Duodenal mucosa (tissue), 2 donors: ENCODE results near the gene RAE1.

Source experiments
- H3K27ac ChIP-seq: one replicate; pipeline ENCODE4 v1.7.0; 2013; ENCODE audit warnings: low read depth, low read length
- H3K27me3 ChIP-seq, 2 donors: one replicate each; pipeline ENCODE4 v1.7.0; 2013; ENCODE audit warnings: low read length in 2 of 2, control low read depth in 1 of 2; ENCODE audit not compliant: insufficient read depth in 2 of 2, control insufficient read depth in 1 of 2
- H3K36me3 ChIP-seq, 2 donors: one replicate each; pipeline ENCODE4 v1.7.0; 2013; ENCODE audit warnings: low read length in 2 of 2, control low read depth in 1 of 2; ENCODE audit not compliant: insufficient read depth in 2 of 2, control insufficient read depth in 1 of 2
- H3K4me1 ChIP-seq, 2 donors: one replicate each; pipeline ENCODE4 v1.7.0; 2013; ENCODE audit warnings: low read length in 2 of 2, control low read depth in 1 of 2; ENCODE audit not compliant: insufficient read depth in 2 of 2, control insufficient read depth in 1 of 2
- H3K4me3 ChIP-seq, 2 donors: one replicate each; pipeline ENCODE4 v1.7.0; 2013; ENCODE audit warnings: low read length in 2 of 2, low read depth in 1 of 2
- H3K9ac ChIP-seq, 2 donors: one replicate each; pipeline ENCODE4 v1.7.0; 2013; ENCODE audit warnings: low read length in 2 of 2, low read depth in 1 of 2
- H3K9me3 ChIP-seq, 2 donors: one replicate each; pipeline ENCODE4 v1.7.0; 2013; ENCODE audit warnings: low read length in 2 of 2, control low read depth in 1 of 2; ENCODE audit not compliant: control insufficient read depth in 1 of 2

Gene RAE1

DNA sequence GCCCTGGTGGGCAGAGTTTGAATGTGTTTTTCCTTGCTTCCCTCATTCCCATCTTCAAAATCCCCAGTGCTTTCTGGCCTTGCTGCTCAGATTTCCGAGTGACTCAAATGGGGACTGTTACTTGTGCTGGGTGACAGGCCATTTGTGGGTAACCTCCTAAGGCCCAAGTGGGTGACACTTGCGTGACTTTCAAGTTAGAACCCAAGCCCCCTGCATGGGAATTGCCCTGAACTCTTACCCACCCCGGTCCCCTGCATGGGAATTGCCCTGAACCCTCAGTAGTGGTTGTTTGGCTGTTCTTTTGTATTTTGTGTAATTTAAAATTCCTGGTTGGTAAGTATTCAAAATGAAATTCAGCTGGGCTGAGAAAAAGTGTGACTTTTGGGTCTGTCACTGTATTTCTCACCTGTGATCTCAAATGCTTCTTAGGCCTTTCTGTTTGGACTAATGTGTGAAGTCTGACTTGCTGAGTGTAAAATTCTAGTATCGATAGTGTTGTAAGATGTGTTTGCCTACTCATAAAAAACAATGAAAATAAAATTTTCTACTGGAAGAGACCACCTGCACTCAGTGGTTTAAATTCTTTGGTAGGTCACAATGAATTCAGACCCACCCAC is 27.7 kb downstream of the RAE1 start:
- no peak overlapping the region for H3K27ac ChIP-seq
- no peak overlapping the region for H3K4me3 ChIP-seq
- H3K27me3 ChIP-seq = no peaks in the 10 kb centered on the region
- peaks cover 20 to 64% of the 10 kb centered on the region in 2 donors for H3K36me3 ChIP-seq
- H3K4me1 ChIP-seq = no peaks in the 10 kb centered on the region
- H3K9me3 ChIP-seq = no peaks in the 10 kb centered on the region
- H3K9ac ChIP-seq = no peak overlapping the region

DNA sequence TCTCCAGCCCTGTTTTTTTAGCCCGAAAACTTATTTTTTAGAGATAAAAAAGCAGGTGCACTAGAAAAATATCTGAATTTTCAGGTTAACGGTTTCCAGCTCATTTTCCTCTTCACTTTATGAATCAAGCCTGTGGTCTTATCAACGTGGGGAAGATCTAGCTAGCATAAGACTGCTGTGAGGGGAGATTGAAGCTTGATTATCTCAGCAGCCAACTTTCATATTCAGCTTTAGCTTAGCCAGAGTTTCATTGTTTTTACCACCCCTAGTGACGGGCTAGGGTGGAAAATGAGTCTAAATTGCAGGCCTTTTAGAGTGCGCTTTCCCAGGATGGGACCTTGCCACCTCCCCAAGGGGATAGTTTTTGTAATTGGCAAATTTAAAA is 28.2 kb downstream of the RAE1 start:
- no peaks in the 10 kb centered on the region for H3K9me3 ChIP-seq
- no peak overlapping the region for H3K9ac ChIP-seq
- no peaks in the 10 kb centered on the region for H3K27me3 ChIP-seq
- no peak overlapping the region for H3K4me3 ChIP-seq
- H3K4me1 ChIP-seq = no peaks in the 10 kb centered on the region
- no peak overlapping the region for H3K27ac ChIP-seq
- peaks cover 16 to 63% of the 10 kb centered on the region in 2 donors for H3K36me3 ChIP-seq

DNA sequence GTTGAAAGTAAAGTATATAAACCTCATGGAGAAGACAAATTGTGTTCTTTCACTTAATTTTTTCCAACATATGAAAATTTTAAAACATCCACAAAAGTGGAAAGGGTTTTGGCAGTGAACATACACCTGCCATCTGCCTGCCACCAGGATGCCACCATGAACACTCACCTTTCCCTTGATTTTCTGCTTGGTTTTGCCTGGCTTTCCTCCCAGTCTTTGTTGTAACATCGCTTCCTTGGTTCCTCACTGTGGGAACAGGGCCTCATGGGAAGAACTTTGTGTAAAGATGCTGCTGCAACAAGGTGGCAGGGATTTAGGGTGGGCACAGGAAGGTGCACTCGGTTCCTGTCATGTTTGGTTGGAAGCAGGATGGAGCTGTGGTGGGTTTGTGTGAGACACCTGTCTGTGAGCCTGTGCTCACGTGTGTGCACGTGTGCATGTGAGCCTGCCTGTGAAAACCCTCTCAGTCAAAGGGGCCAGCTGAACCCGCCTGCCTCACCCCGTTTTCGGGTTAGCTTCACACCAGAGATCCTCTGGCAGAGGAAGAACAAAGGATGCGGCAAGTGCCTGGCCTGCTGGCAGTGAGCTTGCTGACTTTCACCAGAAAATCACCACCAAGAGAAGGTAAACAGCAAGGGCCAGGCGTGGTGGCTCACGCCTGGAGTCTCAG is 29.2 kb downstream of the RAE1 start:
- no peak overlapping the region for H3K27ac ChIP-seq
- no peaks in the 10 kb centered on the region for H3K9me3 ChIP-seq
- no peak overlapping the region for H3K4me3 ChIP-seq
- H3K9ac ChIP-seq = no peak overlapping the region
- no peaks in the 10 kb centered on the region for H3K4me1 ChIP-seq
- peaks cover 8 to 58% of the 10 kb centered on the region in 2 donors for H3K36me3 ChIP-seq
- no peaks in the 10 kb centered on the region for H3K27me3 ChIP-seq

DNA sequence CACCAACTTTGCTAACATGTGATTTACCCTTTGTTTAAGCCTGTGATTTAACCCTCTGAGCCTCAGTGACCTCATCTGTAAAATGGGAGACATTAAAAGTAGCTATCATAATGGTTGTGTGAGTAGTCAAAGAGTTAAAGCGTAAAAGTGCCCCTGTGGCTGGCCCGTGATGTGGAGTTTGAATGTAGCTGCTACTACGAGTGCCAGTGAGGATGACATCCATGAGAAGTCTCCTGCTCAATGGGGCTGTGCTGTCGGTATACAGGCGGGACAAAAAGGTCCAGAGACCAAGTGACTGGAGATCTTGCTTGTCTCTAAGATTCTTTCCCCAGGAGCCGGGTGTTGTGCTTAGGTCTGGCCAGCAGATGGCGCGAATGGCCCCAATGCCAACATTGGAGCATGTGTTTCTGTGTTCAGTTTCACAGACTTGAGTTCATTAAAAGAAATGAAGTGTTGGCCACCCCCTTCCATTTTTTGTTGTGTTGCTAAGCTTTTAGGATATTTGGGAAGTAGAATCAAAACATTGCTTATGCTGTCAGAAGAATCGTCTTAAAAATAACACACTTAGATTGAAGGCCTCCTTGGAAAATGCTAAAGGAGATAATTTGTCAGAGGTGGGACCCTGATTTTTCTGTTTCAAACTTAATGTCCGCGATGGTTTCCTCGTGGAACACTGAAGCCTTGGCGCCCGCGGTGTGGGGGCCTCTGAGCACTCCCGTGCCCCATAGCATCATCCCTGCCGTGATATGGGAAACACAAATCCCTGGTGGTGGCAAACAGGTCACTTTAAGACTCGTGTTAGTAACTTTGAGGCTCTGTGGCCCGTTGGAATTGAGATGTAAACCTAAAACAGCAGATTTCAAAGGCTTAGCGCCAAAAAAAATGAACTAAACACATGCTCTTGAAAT is 30.8 kb downstream of the RAE1 start:
- Histone ChIP-seq H3K27ac (no peak overlapping the region), H3K9ac (no peak overlapping the region), H3K36me3 (peaks cover 5 to 45% of the 10 kb centered on the region in 2 donors)

DNA sequence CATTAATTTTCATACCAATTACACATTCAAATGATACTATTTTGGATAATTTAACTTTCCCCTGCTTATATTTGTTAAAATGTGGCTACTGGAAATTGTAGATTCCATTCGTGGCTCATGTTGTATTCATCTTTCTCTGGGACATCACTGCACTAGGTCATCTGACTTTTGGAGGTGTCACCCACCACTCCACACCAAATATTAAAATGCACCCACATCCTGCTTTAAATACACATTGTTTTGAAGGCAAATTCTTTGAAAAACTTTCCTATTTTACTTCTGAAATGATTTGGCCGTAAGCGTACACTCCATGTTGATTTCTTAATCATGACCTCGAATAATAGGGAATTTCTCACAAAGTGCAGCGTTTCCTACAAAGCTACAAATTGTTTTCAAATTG is 31.5 kb downstream of the RAE1 start:
- Histone ChIP-seq H3K4me1 (no peaks in the 10 kb centered on the region), H3K9ac (no peak overlapping the region), H3K9me3 (no peaks in the 10 kb centered on the region), H3K27me3 (no peaks in the 10 kb centered on the region), H3K36me3 (peaks cover 2 to 38% of the 10 kb centered on the region in 2 donors), H3K4me3 (no peak overlapping the region), H3K27ac (no peak overlapping the region)

More for the DNA sequence above, 30.8 kb downstream of the RAE1 start:
- Histone ChIP-seq H3K4me3 (no peak overlapping the region), H3K9me3 (no peaks in the 10 kb centered on the region), H3K27me3 (no peaks in the 10 kb centered on the region), H3K4me1 (no peaks in the 10 kb centered on the region)

DNA sequence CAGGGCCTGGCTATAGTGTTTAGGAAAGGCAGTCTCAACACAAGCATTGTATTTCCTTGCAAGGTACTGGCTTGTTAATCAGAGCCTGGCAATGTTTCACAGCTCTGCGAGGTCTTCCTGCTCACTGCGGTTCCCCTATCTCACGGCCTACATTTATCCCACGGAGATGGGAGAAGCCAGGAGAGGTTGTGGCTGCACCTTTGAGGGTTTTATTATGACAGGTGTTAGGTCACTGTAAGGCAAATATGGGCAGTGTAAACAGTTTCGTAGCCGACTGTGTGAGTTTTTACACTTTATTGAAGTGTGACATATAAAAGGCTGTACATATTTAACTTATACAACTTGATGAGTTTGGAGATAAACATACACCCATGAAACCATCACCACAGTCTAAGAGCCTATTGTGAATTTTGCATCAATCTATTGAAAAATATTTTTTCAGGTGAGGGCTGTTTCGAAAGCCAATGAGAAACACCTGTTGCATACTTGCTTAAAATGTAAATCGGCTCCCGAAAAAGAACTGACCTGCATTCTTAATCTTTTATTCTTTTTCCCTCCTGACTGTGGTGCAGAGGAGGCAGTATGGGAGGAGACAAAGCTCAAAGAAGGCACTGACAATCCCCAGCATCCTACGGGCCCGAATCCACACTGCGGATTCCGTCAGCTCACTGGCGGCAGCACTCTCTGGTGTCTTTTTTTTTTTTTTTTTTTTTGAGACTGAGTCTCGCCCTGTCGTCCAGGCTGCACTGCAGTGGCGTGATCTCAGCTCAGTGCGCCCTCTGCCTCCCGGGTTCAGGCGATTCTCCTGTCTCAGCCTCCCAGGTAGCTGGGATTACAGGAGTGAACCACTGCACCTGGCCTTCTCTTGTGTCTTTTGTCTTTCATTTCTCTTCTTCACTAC is 32.6 kb downstream of the RAE1 start:
- no peak overlapping the region for H3K4me3 ChIP-seq
- H3K36me3 ChIP-seq = peaks cover 0 to 27% of the 10 kb centered on the region in 2 donors
- no peak overlapping the region for H3K27ac ChIP-seq
- H3K9me3 ChIP-seq = no peaks in the 10 kb centered on the region
- no peaks in the 10 kb centered on the region for H3K27me3 ChIP-seq
- H3K4me1 ChIP-seq = no peaks in the 10 kb centered on the region
- H3K9ac ChIP-seq = no peak overlapping the region

DNA sequence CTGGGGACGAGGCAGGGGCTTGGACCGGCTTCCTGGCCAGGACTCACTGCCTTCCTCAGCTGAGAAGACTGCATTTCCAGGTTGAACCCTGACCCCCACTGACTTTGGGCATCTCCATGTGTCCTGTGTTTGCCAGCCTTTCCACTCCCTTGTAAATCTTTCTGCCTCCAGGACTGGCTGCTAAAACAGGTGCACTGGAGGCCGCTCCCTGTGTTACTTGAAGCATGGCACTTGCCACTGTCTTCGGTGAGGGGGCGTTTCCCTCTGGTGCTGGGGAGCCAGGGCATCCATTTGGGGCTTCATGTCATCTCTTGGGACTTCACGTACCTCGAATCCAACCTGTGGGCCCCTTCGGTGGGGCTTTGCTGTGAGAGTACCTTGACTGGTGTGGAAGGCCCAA is 33.4 kb downstream of the RAE1 start:
- no peaks in the 10 kb centered on the region for H3K9me3 ChIP-seq
- H3K4me1 ChIP-seq = peaks cover under 1 to 1% of the 10 kb centered on the region in 2 donors
- H3K27me3 ChIP-seq = no peaks in the 10 kb centered on the region
- no peak overlapping the region for H3K4me3 ChIP-seq
- H3K27ac ChIP-seq = no peak overlapping the region
- H3K36me3 ChIP-seq = peaks cover 0 to 22% of the 10 kb centered on the region in 2 donors
- H3K9ac ChIP-seq = no peak overlapping the region

DNA sequence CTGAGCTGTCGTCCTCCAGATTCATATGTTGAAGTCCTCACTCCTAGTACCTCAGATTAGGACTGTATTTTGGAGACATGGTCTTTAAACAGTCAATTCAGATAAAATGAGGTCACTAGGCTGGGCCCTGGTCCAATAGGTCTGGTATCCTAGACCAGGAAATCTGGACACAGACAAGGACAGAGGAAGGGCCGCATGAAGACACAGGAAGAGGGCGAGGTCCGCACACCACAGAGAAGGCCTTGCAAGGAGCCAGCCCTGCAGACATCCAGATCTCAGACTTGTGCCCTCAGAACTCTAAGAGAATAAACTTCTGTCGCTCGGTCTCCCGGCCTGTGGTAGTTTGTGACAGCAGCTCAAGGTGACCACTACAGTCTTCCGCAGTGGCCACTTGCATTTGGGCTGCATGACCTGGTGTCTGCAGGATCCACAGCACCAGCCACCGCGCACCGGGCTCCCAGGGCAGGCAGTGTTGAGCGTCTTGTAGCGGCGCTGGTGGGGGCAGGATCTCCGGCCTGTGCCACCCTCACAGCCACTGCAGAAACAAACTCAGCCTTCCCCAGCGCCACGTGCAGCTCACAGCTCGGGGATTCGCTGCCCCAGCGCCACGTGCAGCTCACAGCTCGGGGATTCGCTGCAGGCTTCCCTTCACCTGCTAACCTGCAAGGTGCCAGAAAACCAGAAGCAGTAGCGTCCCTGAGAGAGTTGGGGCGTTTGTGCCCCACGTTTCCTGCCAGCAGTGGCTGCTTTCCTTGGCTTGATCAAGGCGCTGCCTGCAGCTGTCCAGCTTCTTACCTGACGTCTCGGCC is 34.1 kb downstream of the RAE1 start:
- Histone ChIP-seq H3K27me3 (no peaks in the 10 kb centered on the region), H3K9me3 (no peaks in the 10 kb centered on the region), H3K27ac (no peak overlapping the region), H3K4me3 (no peak overlapping the region), H3K9ac (no peak overlapping the region), H3K4me1 (peaks cover 7 to 8% of the 10 kb centered on the region in 2 donors), H3K36me3 (peaks cover 0 to 15% of the 10 kb centered on the region in 2 donors)

DNA sequence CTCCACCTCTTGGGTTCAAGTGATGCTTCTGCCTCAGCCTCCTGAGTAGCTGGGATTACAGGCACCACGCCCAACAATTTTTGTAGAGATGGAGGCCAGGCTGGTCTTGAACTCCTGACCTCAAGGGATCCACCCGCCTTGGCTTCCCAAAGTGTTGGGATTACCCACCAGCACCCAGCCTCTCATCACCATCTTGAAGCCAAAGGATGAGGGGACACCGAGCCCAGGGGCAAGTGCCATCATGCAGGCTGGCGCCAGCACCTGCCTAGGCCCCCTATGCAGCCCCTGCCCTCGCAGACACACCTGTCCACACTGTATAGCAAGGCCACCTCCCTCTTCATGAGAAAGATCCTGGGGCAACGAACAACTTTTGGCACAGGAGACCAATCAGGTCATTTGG is 34.9 kb downstream of the RAE1 start:
- no peak overlapping the region for H3K27ac ChIP-seq
- H3K36me3 ChIP-seq = peaks cover 0 to 7% of the 10 kb centered on the region in 2 donors

More for the DNA sequence above, 34.9 kb downstream of the RAE1 start:
- no peak overlapping the region for H3K4me3 ChIP-seq
- H3K4me1 ChIP-seq = peaks cover 11 to 16% of the 10 kb centered on the region in 2 donors
- H3K9me3 ChIP-seq = no peaks in the 10 kb centered on the region
- H3K27me3 ChIP-seq = no peaks in the 10 kb centered on the region
- H3K9ac ChIP-seq = no peak overlapping the region
